AG09309 (cell line): ENCODE measurements around the gene ZEB2.
"Not testable (repeated sequence)": the region's sequence is repeated elsewhere in the genome, so short reads cannot be mapped to it uniquely, and the experiment has no call there.

Source experiments
- DNase-seq: peaks from one replicate; pipeline ENCODE4 v3.0.0-alpha.2; 2010; ENCODE audit warnings: low read depth
- H3K4me3 ChIP-seq: 2 replicates; pipeline ENCODE4 v1.5.1; 2011; ENCODE audit warnings: mild to moderate bottlenecking, low read depth, low read length, moderate library complexity; ENCODE audit not compliant: control insufficient read depth
- TF ChIP-seq, protein P1 (sequence below): IDR thresholded peaks from 2 replicates; pipeline ENCODE4 v1.5.1; 2011; ENCODE audit warnings: mild to moderate bottlenecking, low read depth, low read length, inconsistent platforms; ENCODE audit not compliant: insufficient read depth, control insufficient read depth; ENCODE audit errors: missing control alignments

The ZEB2 gene

DNA sequence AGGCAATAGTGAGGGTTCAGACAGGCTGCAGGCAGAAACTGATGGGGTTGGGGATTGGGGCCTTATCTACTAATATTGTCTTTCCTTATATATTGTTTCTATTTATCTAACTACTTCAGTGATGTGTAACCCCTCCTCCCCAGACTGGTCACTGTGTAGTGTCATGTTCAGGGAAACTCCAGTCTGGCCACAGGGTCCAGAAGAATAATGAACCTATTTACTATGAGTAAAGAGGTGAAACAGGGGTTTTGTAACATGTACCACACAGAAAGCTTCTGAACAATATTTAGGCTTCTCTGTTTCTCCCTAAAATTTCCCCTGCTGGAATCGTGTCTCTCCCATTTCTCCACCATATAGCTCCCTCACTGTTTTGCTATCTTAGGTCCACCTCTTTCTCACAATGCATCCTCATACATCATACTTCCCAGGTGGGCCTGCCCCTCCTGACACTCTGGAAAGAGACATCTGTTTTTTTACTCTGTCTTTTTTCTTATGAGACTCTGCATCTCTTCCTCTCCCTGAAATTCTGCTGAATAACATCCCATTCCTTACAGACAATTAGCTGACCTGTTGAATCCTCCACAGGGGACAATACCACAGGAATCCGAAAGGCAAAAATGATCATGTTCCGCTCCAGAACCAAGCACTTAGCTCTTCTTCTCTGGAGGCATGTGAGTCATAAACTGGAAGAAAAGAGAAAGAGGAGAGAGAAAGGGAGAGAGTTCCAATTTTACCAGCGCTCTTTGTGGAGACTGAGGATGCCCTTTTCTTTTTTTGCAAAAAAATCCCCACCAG, 154.8 kb downstream of the ZEB2 start:
- no peak overlapping the region for H3K4me3 ChIP-seq
- TF ChIP-seq, protein P1, sequence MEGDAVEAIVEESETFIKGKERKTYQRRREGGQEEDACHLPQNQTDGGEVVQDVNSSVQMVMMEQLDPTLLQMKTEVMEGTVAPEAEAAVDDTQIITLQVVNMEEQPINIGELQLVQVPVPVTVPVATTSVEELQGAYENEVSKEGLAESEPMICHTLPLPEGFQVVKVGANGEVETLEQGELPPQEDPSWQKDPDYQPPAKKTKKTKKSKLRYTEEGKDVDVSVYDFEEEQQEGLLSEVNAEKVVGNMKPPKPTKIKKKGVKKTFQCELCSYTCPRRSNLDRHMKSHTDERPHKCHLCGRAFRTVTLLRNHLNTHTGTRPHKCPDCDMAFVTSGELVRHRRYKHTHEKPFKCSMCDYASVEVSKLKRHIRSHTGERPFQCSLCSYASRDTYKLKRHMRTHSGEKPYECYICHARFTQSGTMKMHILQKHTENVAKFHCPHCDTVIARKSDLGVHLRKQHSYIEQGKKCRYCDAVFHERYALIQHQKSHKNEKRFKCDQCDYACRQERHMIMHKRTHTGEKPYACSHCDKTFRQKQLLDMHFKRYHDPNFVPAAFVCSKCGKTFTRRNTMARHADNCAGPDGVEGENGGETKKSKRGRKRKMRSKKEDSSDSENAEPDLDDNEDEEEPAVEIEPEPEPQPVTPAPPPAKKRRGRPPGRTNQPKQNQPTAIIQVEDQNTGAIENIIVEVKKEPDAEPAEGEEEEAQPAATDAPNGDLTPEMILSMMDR: no peak
- peak; percentile 74 for DNase-seq

DNA sequence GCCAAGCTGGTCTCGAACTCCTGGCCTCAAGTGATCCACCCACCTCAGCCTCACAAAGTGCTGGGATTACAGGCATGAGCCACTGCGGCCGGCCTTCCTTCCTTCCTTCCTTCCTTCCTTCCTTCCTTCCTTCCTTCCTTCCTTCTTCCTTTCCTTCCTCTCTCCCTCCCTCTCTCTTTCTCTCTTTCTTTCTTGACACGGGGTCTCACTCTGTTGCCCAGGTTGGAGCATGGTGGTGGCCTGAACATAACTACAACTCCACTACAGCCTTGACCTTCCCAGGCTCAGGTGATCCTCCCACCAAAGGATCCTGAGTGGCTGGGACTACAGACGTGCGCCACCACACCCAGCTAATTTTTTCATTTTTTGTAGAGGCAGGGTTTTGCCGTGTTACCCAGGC, 155.7 kb downstream of the ZEB2 start:
- DNase-seq, H3K4me3 ChIP-seq: not testable (repeated sequence)

DNA sequence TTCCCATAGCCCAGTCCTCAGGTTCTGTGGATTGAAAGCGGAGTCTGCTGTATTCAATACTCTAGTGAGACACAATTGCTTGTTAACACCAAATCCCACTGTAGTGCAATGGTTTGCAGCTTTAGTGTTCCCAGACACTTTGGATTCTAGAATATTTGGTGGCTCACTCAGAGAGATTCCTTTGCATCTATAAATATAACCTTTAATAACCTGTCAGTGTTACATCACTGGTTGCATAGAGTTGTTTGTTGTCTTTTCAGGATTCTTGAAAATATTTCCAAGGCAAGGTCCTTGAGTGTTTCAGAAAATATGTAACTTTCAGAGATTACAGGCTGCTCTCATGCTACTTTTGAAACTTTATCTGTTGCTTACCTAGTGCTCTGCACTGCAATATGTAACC, 157.5 kb downstream of the ZEB2 start:
- TF ChIP-seq, protein P1: no peak
- no peak for DNase-seq
- no peak overlapping the region for H3K4me3 ChIP-seq

DNA sequence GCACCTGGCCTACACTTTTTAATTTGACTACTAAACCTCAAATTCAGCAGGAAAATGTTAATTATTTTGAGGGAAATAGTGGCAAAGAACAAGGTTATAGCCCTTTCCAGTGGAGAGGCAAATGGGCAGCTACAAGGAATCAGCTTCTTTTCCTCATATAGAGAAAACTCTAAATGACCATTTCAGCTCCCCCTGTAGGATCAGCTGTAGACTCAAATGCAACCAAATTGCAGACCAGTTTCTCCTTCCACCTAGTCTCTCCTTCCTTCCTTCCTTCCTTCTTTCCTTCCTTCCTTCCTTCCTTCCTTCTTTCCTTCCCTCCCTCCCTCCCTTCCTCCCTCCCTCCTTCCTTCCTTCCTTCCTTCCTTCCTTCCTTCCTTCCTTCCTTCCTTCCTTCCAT, 158.2 kb downstream of the ZEB2 start:
- H3K4me3 ChIP-seq: no peak overlapping the region
- TF ChIP-seq, protein P1: no peak
- DNase-seq: no peak

DNA sequence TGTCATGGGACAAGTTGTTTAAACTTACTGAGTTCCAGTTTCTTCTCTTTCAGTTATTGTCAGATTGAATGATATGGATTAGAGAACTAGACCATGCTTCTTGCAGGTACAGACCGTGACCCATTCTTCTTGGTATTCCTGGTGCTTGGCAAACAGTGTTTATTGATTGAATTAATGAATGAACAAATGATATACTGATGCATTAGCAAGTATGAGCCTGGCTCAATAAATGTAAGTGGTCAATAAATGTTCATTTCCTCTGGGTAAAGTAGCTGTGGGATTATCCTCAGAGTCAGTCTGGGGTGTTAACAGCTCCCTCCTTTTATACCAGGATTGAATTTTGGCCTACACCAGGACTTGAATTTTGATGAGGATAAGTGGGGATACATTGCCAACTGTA, 160.2 kb downstream of the ZEB2 start:
- no peak for DNase-seq
- TF ChIP-seq, protein P1: no peak
- H3K4me3 ChIP-seq: no peak overlapping the region

DNA sequence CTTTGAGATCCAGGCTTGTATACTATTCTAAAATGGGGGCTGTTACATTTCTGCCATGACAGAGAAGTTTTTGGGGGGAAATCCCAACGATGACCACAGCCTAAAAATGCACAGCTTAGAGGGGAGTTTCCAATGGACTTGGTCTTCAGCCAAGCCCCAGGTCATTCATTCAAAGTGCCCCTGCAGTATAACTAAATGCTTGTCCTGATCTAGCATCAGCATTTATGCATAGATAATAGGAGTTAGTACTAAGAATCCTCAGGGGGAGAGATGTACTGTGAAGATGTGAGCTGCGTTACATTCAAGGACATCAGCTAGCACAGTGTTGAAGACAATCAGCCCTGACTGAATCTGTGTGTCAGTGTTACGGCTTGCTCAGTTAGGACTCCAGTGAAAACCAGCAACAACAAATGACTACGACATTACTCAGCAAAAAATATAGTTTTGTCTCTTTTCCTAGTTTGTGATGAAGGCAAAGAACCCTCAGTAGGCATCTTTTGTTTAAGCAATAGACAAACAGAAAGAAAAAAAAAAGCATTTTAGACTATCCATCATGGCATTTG, 160.9 kb downstream of the ZEB2 start:
- TF ChIP-seq, protein P1: no peak
- H3K4me3 ChIP-seq: no peak overlapping the region
- DNase-seq: no peak

DNA sequence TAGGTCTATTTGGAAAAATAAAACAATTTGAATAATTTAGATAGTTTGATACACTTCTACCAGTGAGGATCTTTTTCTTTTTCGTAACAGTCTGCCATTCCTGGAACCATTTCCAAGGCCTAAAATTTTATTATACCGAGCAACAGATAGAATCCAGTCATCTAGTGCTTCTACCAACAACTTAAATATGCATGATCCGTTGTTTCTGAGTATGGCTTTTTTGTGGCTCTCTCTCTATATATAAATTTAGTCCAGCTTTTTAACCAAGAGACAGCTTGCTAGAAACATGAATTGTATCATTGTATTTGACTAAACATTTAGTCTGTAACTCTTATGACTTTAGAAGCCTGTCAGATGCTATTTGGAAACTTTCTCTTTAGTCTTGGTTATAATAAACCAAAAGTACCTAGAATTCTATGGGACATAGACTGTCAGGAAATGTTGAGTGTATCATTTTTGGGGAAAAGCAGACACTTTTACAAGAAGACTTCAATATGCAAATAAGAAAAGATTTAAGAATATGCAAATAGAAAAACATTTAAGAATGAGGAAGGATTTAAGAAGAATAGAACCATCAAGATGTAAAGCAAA, 161.4 kb downstream of the ZEB2 start:
- no peak overlapping the region for H3K4me3 ChIP-seq

More for the DNA sequence above, 161.4 kb downstream of the ZEB2 start:
- TF ChIP-seq, protein P1: no peak
- no peak for DNase-seq
